SHP77 treated with DMSO at 0.1 percent for 48 hours (cell line): Measurements from ENCODE around the gene CDADC1.

Experiments
- DNase-seq: peaks from one replicate; lab custom pipeline; 2025; lab: John Stamatoyannopoulos, UW

The CDADC1 gene

GRCh38 chr13:49247643-49248621 is at the start of gene CDADC1:
Gene CDADC1 (plus strand): TSS chr13:49247925. CDS start chr13:49248038, 113 bp downstream.
- DNase-seq, result peak; percentile 69

GRCh38 chr13:49206641-49207040 is 41.1 kb upstream of the CDADC1 start:
- DNase-seq, result no peak

- no peak for DNase-seq
These were observed 39.1 kb upstream of the CDADC1 start for GRCh38 chr13:49208619-49209018.

- DNase-seq, result no peak
These were observed 37.6 kb upstream of the CDADC1 start for GRCh38 chr13:49210114-49210513.

- no peak for DNase-seq
These were observed 37.1 kb upstream of the CDADC1 start for GRCh38 chr13:49210669-49211068.

- no peak for DNase-seq
These were observed 34.2 kb upstream of the CDADC1 start for GRCh38 chr13:49213539-49213938.

GRCh38 chr13:49213997-49214916 is 33.5 kb upstream of the CDADC1 start:
- DNase-seq, result no peak

- DNase-seq, result peak; percentile 7
These were observed 32.8 kb upstream of the CDADC1 start for GRCh38 chr13:49214917-49215376.

GRCh38 chr13:49216334-49216733 is 31.4 kb upstream of the CDADC1 start:
- DNase-seq, result no peak

GRCh38 chr13:49217962-49218492 is 29.7 kb upstream of the CDADC1 start:
- no peak for DNase-seq

GRCh38 chr13:49218493-49219051 is 29.2 kb upstream of the CDADC1 start:
- no peak for DNase-seq

- no peak for DNase-seq
These were observed 28.1 kb upstream of the CDADC1 start for GRCh38 chr13:49219647-49220035.

- no peak for DNase-seq
These were observed 27.5 kb upstream of the CDADC1 start, which contains the start of gene MLNR for GRCh38 chr13:49220036-49220855. Gene MLNR (plus strand): TSS chr13:49220338. CDS start chr13:49220338, 0 bp downstream.

- no peak for DNase-seq
These were observed 26.7 kb upstream of the CDADC1 start for GRCh38 chr13:49220856-49221589.

GRCh38 chr13:49221590-49221965 is 26.1 kb upstream of the CDADC1 start:
- no peak for DNase-seq

- no peak for DNase-seq
These were observed 22.3 kb upstream of the CDADC1 start for GRCh38 chr13:49225223-49226042.

- DNase-seq, result no peak
These were observed 21.1 kb upstream of the CDADC1 start for GRCh38 chr13:49226613-49227012.

- no peak for DNase-seq
These were observed 13.0 kb upstream of the CDADC1 start for GRCh38 chr13:49234741-49235140.

GRCh38 chr13:49235856-49236431 is 11.8 kb upstream of the CDADC1 start:
- no peak for DNase-seq
